Measurements from ENCODE around the gene METTL1. TPM values are rescaled to one million over a fixed set of nuclear protein-coding genes. Genes with fewer than 3 reads are reported as not detected.

METTL1 gene
- total RNA-seq, 1 donor from 2014 or later: 42.7 TPM

GRCh38 chr12:57770734-57771133 lies 1.2 kb downstream of the METTL1 start:
- intact Hi-C loops (cut with micrococcal nuclease): no loop called here

- intact Hi-C loops (cut with micrococcal nuclease): no loop called here
Measured at GRCh38 chr12:57769594-57769993, 2.3 kb downstream of the METTL1 start.

- intact Hi-C loops (cut with micrococcal nuclease): no loop called here
Measured at GRCh38 chr12:57767876-57768275, 4.0 kb downstream of the METTL1 start.

GRCh38 chr12:57767305-57767698 lies 4.6 kb downstream of the METTL1 start:
- intact Hi-C loops (cut with micrococcal nuclease): no loop called here

GRCh38 chr12:57766464-57767304 lies 5.2 kb downstream of the METTL1 start, which contains the start of gene CYP27B1:
Gene CYP27B1, minus strand, starts transcription at chr12:57767078. Its CDS starts 37 bp downstream, at chr12:57767041.
- intact Hi-C loops (cut with micrococcal nuclease): no loop called here

GRCh38 chr12:57765698-57766463 lies 6.0 kb downstream of the METTL1 start:
- intact Hi-C loops (cut with micrococcal nuclease): loop anchor here (1.0 kb wide), 1 partner anchor 10 kb away; no protein-coding TSS in a partner anchor

GRCh38 chr12:57765003-57765697 lies 6.8 kb downstream of the METTL1 start:
- intact Hi-C loops (cut with micrococcal nuclease): loop anchor here (1.0 kb wide), 1 partner anchor 9 kb away; no protein-coding TSS in a partner anchor

- intact Hi-C loops (cut with micrococcal nuclease): loop anchor here (1.0 kb wide), 1 partner anchor 8 kb away; no protein-coding TSS in a partner anchor
Measured at GRCh38 chr12:57764662-57765002, 7.3 kb downstream of the METTL1 start.

- intact Hi-C loops (cut with micrococcal nuclease): no loop called here
Measured at GRCh38 chr12:57763881-57764661, 7.8 kb downstream of the METTL1 start.

- intact Hi-C loops (cut with micrococcal nuclease): no loop called here
Measured at GRCh38 chr12:57762463-57762862, 9.4 kb downstream of the METTL1 start.

- intact Hi-C loops (cut with micrococcal nuclease): no loop called here
Measured at GRCh38 chr12:57761391-57761998, 10.4 kb downstream of the METTL1 start.

- intact Hi-C loops (cut with micrococcal nuclease): no loop called here
Measured at GRCh38 chr12:57760347-57760982, 11.4 kb downstream of the METTL1 start.

GRCh38 chr12:57759360-57759980 lies 12.4 kb downstream of the METTL1 start:
- intact Hi-C loops (cut with micrococcal nuclease): loop anchor here (5.0 to 10.0 kb wide), 2 partner anchors 73 to 1125 kb away; partner anchors contain the start of gene BAZ2A

- intact Hi-C loops (cut with micrococcal nuclease): loop anchor here (5.0 to 10.0 kb wide), 2 partner anchors 74 to 1124 kb away; partner anchors contain the start of gene BAZ2A
Measured at GRCh38 chr12:57758552-57759359, 13.1 kb downstream of the METTL1 start.

- intact Hi-C loops (cut with micrococcal nuclease): loop anchor here (5.0 to 10.0 kb wide), 2 partner anchors 75 to 1123 kb away; partner anchors contain the start of gene BAZ2A
Measured at GRCh38 chr12:57757771-57758170, 14.1 kb downstream of the METTL1 start.

- intact Hi-C loops (cut with micrococcal nuclease): loop anchor here (1.0 to 10.0 kb wide), 5 partner anchors 9 to 1122 kb away; partner anchors contain the start of genes BAZ2A, EEF1AKMT3 and METTL1
Measured at GRCh38 chr12:57756406-57757341, 15.2 kb downstream of the METTL1 start.
